GM21786 (cell line): ENCODE measurements around the gene NOL4.
"Not testable (repeated sequence)": the region's sequence is repeated elsewhere in the genome, so short reads cannot be mapped to it uniquely, and the experiment has no call there.

Experiments
- ATAC-seq: cut with Tn5 transposase; IDR thresholded peaks from one replicate; pipeline ENCODE4 v1.9.1; 2021; ENCODE audit not compliant: unreplicated experiment

Gene NOL4

GRCh38 chr18:34224423-34225217 lies at the start of gene NOL4:
Gene NOL4 (minus strand): TSS chr18:34224913. CDS start chr18:34223253, 1,660 bp downstream.
- ATAC-seq: peak; percentile 33

GRCh38 chr18:34266029-34266428 lies 41.3 kb upstream of the NOL4 start:
- ATAC-seq: not testable (repeated sequence)

- ATAC-seq: peak; percentile 94
Measured at GRCh38 chr18:34261865-34262780, 37.4 kb upstream of the NOL4 start.

GRCh38 chr18:34258176-34258575 lies 33.5 kb upstream of the NOL4 start:
- no peak for ATAC-seq

GRCh38 chr18:34251919-34252318 lies 27.2 kb upstream of the NOL4 start:
- no peak for ATAC-seq

- ATAC-seq: no peak
Measured at GRCh38 chr18:34248727-34249126, 24.0 kb upstream of the NOL4 start.

GRCh38 chr18:34242739-34243138 lies 18.0 kb upstream of the NOL4 start:
- no peak for ATAC-seq

GRCh38 chr18:34233781-34234388 lies 9.2 kb upstream of the NOL4 start:
- ATAC-seq: not testable (repeated sequence)

GRCh38 chr18:34225218-34225553 lies 473 bp upstream of the NOL4 start:
- no peak for ATAC-seq

- no peak for ATAC-seq
Measured at GRCh38 chr18:34223893-34224422, 755 bp downstream of the NOL4 start.

GRCh38 chr18:34223164-34223892 lies 1.4 kb downstream of the NOL4 start:
- ATAC-seq: no peak

GRCh38 chr18:34222307-34223163 lies 2.2 kb downstream of the NOL4 start:
- peak; percentile 63 for ATAC-seq

GRCh38 chr18:34221971-34222306 lies 2.8 kb downstream of the NOL4 start:
- peak; percentile 17 for ATAC-seq

- ATAC-seq: no peak
Measured at GRCh38 chr18:34220081-34220815, 4.5 kb downstream of the NOL4 start.

GRCh38 chr18:34219651-34220050 lies 5.1 kb downstream of the NOL4 start:
- ATAC-seq: no peak

GRCh38 chr18:34212511-34212910 lies 12.2 kb downstream of the NOL4 start:
- ATAC-seq: no peak

- ATAC-seq: no peak
Measured at GRCh38 chr18:34207344-34207851, 17.3 kb downstream of the NOL4 start.

GRCh38 chr18:34203866-34204265 lies 20.8 kb downstream of the NOL4 start:
- ATAC-seq: no peak

GRCh38 chr18:34196256-34196655 lies 28.5 kb downstream of the NOL4 start:
- no peak for ATAC-seq
